Suprapubic skin (tissue), 4 donors: ENCODE measurements around the gene IL17D. TPM values are rescaled to one million over a fixed set of nuclear protein-coding genes. Genes with fewer than 3 reads are reported as not detected.
"Not testable (repeated sequence)": the region's sequence is repeated elsewhere in the genome, so short reads cannot be mapped to it uniquely, and the experiment has no call there.

Experiments
- DNase-seq, 2 donors: peaks; one replicate each; pipeline ENCODE4 v3.0.0-alpha.2; 2019; ENCODE audit warnings: low spot score in 2 of 2
- H3K27ac ChIP-seq: fragments of 200-600 bp; sonication (generic); one replicate; pipeline ENCODE4 v1.5.1; 2019
- H3K27me3 ChIP-seq: fragments of 200-600 bp; sonication (generic); one replicate; pipeline ENCODE4 v1.5.1; 2019
- H3K36me3 ChIP-seq: fragments of 200-600 bp; sonication (generic); one replicate; pipeline ENCODE4 v1.5.1; 2019
- H3K4me1 ChIP-seq: fragments of 200-600 bp; sonication (generic); one replicate; pipeline ENCODE4 v1.5.1; 2019
- H3K4me3 ChIP-seq: fragments of 200-600 bp; sonication (generic); one replicate; pipeline ENCODE4 v1.5.1; 2019; ENCODE audit warnings: mild to moderate bottlenecking
- H3K9me3 ChIP-seq: fragments of 200-600 bp; sonication (generic); one replicate; pipeline ENCODE4 v1.5.1; 2019
- EP300 ChIP-seq: sonication (generic); formaldehyde crosslinking; IDR thresholded peaks from one replicate; pipeline ENCODE4 v1.6.1; 2017; ENCODE audit warnings: antibody characterized with exemption
- POLR2A ChIP-seq, 2 donors: fragments of 450-650 bp; IDR thresholded peaks; one replicate each; pipeline ENCODE4 v1.6.1; 2017; ENCODE audit warnings: antibody characterized with exemption in 2 of 2, mild to moderate bottlenecking in 2 of 2, moderate library complexity in 2 of 2
- POLR2AphosphoS5 ChIP-seq, 3 donors: sonication (generic); formaldehyde crosslinking; IDR thresholded peaks; one replicate each; pipeline ENCODE4 v1.6.1; 2017; ENCODE audit warnings: antibody characterized with exemption in 3 of 3
- WGBS: methylation state at CpG from one replicate; pipeline ENCODE4 v1.1.5; 2018; 5-methylcytosine and 5-hydroxymethylcytosine counted together
- total RNA-seq, 4 donors: library from RNA; depleted of rRNA; stranded (reverse); fragments of >200 nt; gene quantifications; one replicate each; pipeline ENCODE4 v1.1.0, GENCODE V29; 2016
- TF ChIP-seq, protein P1 (sequence below), 2 donors: fragments of 200-600 bp in 1 of 2; fragments of 450-650 bp in 1 of 2; sonication (generic) in 1 of 2; IDR thresholded peaks; one replicate each; pipeline ENCODE4 v1.5.1; 2016 to 2019; ENCODE audit warnings: antibody characterized with exemption in 2 of 2, mild to moderate bottlenecking in 1 of 2, moderate library complexity in 1 of 2

The IL17D gene
- total RNA-seq, 4 donors from 2014 or later: 0.26 to 1.5 (median 0.50) TPM

GRCh38 chr13:20727856-20728255 lies 24.4 kb downstream of the IL17D start:
- Histone ChIP-seq H3K9me3 (no peaks in the 10 kb centered on the region), H3K4me3 (no peak overlapping the region), H3K27me3 (no peaks in the 10 kb centered on the region), H3K36me3 (no peaks in the 10 kb centered on the region), H3K4me1 (no peaks in the 10 kb centered on the region), H3K27ac (no peak overlapping the region)
- DNase-seq: no peak
- 58% methylated on average over 6 of the region's 6 CpGs for WGBS
- TF ChIP-seq POLR2A (IDR thresholded peaks at IDR 0.05): no peak
- TF ChIP-seq, protein P1, sequence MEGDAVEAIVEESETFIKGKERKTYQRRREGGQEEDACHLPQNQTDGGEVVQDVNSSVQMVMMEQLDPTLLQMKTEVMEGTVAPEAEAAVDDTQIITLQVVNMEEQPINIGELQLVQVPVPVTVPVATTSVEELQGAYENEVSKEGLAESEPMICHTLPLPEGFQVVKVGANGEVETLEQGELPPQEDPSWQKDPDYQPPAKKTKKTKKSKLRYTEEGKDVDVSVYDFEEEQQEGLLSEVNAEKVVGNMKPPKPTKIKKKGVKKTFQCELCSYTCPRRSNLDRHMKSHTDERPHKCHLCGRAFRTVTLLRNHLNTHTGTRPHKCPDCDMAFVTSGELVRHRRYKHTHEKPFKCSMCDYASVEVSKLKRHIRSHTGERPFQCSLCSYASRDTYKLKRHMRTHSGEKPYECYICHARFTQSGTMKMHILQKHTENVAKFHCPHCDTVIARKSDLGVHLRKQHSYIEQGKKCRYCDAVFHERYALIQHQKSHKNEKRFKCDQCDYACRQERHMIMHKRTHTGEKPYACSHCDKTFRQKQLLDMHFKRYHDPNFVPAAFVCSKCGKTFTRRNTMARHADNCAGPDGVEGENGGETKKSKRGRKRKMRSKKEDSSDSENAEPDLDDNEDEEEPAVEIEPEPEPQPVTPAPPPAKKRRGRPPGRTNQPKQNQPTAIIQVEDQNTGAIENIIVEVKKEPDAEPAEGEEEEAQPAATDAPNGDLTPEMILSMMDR (IDR thresholded peaks at IDR 0.05): no peak
- TF ChIP-seq EP300: no peak
- no peak for TF ChIP-seq POLR2AphosphoS5 (IDR thresholded peaks at IDR 0.05)

- no peak for DNase-seq
- H3K36me3 ChIP-seq: no peaks in the 10 kb centered on the region
- no peak overlapping the region for H3K4me3 ChIP-seq
- no peaks in the 10 kb centered on the region for H3K9me3 ChIP-seq
- WGBS: 53% methylated on average over 13 of the region's 14 CpGs
- H3K27ac ChIP-seq: no peak overlapping the region
- H3K27me3 ChIP-seq: no peaks in the 10 kb centered on the region
- H3K4me1 ChIP-seq: no peaks in the 10 kb centered on the region
- no peak for TF ChIP-seq POLR2A (IDR thresholded peaks at IDR 0.05)
- TF ChIP-seq POLR2AphosphoS5 (IDR thresholded peaks at IDR 0.05): no peak
- TF ChIP-seq, protein P1 (IDR thresholded peaks at IDR 0.05): no peak
Observed at GRCh38 chr13:20728579-20729311, 25.2 kb downstream of the IL17D start.

- no peaks in the 10 kb centered on the region for H3K27me3 ChIP-seq
- TF ChIP-seq POLR2AphosphoS5 (IDR thresholded peaks at IDR 0.05): no peak
- TF ChIP-seq EP300: no peak
- TF ChIP-seq, protein P1 (IDR thresholded peaks at IDR 0.05): no peak
- TF ChIP-seq POLR2A (IDR thresholded peaks at IDR 0.05): no peak
Observed at GRCh38 chr13:20729633-20730585, 26.4 kb downstream of the IL17D start.

GRCh38 chr13:20738616-20739015 lies 35.1 kb downstream of the IL17D start:
- no peak for TF ChIP-seq POLR2A (IDR thresholded peaks at IDR 0.05)
- TF ChIP-seq, protein P1 (IDR thresholded peaks at IDR 0.05): no peak
- no peak for TF ChIP-seq POLR2AphosphoS5 (IDR thresholded peaks at IDR 0.05)
- no peak for TF ChIP-seq EP300
- no peak overlapping the region for H3K27ac ChIP-seq
- no peaks in the 10 kb centered on the region for H3K27me3 ChIP-seq
- no peaks in the 10 kb centered on the region for H3K36me3 ChIP-seq
- no peaks in the 10 kb centered on the region for H3K4me1 ChIP-seq
- no peak overlapping the region for H3K4me3 ChIP-seq
- DNase-seq: no peak
- WGBS: 87% methylated on average over 6 of the region's 6 CpGs
- H3K9me3 ChIP-seq: peaks cover 4% of the 10 kb centered on the region

More at GRCh38 chr13:20729633-20730585, 26.4 kb downstream of the IL17D start:
- Histone ChIP-seq H3K27ac (no peak overlapping the region), H3K9me3 (no peaks in the 10 kb centered on the region), H3K4me3 (no peak overlapping the region), H3K4me1 (no peaks in the 10 kb centered on the region), H3K36me3 (no peaks in the 10 kb centered on the region)
- no peak for DNase-seq
- WGBS: 96% methylated on average over 33 of the region's 33 CpGs

DNA sequence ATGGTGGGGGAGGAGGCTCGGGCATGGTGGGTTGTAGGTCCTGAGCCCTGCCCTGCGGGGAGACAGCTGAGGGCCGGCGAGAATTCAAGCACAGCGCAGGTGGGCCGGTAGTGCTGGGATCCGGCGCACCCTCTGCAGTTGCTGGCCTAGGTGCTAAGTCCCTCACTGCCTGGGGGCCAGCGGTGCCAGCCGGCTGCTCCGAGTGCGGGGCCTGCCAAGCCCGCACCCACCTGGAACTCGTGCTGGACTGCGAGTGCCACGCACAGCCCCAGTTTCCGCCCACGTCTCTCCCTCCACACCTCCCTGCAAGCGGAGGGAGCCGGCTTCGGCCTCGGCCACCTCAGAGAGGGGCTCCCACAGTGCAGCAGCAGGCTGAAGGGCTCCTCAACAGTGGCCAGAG lies 36.5 kb downstream of the IL17D start:
- no peaks in the 10 kb centered on the region for H3K27me3 ChIP-seq
- no peak for DNase-seq
- H3K4me3 ChIP-seq: no peak overlapping the region
- TF ChIP-seq, protein P1 (IDR thresholded peaks at IDR 0.05): no peak
- TF ChIP-seq POLR2AphosphoS5 (IDR thresholded peaks at IDR 0.05) (no peak), POLR2A (IDR thresholded peaks at IDR 0.05) (no peak), EP300 (no peak)
- H3K27ac ChIP-seq: no peak overlapping the region
- 98% methylated on average over 18 of the region's 22 CpGs for WGBS
- no peaks in the 10 kb centered on the region for H3K36me3 ChIP-seq
- H3K9me3 ChIP-seq: peaks cover 4% of the 10 kb centered on the region
- H3K4me1 ChIP-seq: no peaks in the 10 kb centered on the region

DNA sequence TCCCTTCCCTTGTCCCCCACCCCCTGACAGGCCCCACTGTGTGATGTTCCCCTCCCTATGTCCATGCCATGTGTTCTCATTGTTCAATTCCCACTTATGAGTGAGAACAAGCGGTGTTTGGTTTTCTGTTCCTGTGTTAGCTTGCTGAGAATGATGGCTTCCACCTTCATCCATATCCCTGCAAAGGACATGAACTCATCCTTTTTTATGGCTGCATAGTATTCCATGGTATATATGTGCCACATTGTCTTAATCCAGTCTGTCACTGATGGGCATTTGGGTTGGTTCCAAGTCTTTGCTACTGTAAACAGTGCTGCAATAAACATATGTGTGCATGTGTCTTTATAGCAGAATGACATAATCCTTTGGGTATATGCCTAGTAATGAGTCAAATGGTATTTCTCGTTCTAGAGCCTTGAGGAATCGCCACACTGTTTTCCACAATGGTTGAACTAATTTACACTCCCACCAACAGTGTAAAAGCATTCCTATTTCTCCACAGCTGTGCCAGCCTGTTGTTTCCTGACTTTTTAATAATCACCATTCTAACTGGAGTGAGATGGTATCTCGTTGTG lies 40.4 kb downstream of the IL17D start:
- not testable (repeated sequence) for DNase-seq, H3K9me3 ChIP-seq, H3K4me3 ChIP-seq

More for the DNA sequence above, 40.4 kb downstream of the IL17D start:
- WGBS: 91% methylated on average over 4 of the region's 4 CpGs
- H3K36me3 ChIP-seq, H3K4me1 ChIP-seq, H3K27ac ChIP-seq, H3K27me3 ChIP-seq: not testable (repeated sequence)
